K562 (cell line): ENCODE results near the gene ARPC1A. TPM values are rescaled to one million over a fixed set of nuclear protein-coding genes. Genes with fewer than 3 reads are reported as not detected.

ENCODE experiments used
- ATAC-seq: fragments of 200-7000 bp; cut with Tn5 transposase; 3 replicates; pipeline ENCODE4 v1.9.1; 2020; ENCODE audit warnings: moderate library complexity
- BruUV-seq: library from RNA; stranded (reverse); fragments of 400-500 nt; replicated peaks from 2 replicates; lab custom pipeline; 2021; lab: Mats Ljungman, UMichigan
- CTCF ChIA-PET: fragments of 300-600 bp; formaldehyde crosslinking; extraction: SDS; loops from one replicate; lab custom pipeline; 2021; ENCODE audit warnings: low intra/inter-chr PET ratio; lab: Yijun Ruan, JAX
- POLR2A ChIA-PET: fragments of 300-600, 350-650 bp; sonication (Branson Sonifier 250); formaldehyde crosslinking; extraction: SDS; loops from one replicate; lab custom pipeline; 2021; ENCODE audit warnings: antibody characterized with exemption, inconsistent platforms; lab: Yijun Ruan, JAX
- DNase-seq, 4 experiments: peaks; one replicate each; pipeline versions ENCODE4 v3.0.0 to v3.0.0-alpha.2; 2011 to 2018; ENCODE audit warnings: low spot score in 3 of 4, mixed read lengths in 3 of 4; ENCODE audit errors: extremely low read depth in 1 of 4
- FAIRE-seq: peaks from 2 replicates; lab custom pipeline; 2011; peaks lifted over from hg19 to GRCh38; lab: Jason Lieb, UNC
- H2AFZ ChIP-seq: 2 replicates; pipeline ENCODE4 v1.6.0; 2011; ENCODE audit warnings: low read depth, low read length, control low read depth, inconsistent platforms
- H3K27ac ChIP-seq: fragments of 200-600 bp; 3 replicates; pipeline ENCODE4 v1.8.0; 2011; ENCODE audit warnings: low read depth, mild to moderate bottlenecking, control low read depth, inconsistent platforms, low read length, moderate library complexity, mixed read lengths; ENCODE audit errors: extremely low read depth
- H3K27me3 ChIP-seq, 2 experiments: fragments of 300-600 bp in 1 of 2; 2 replicates in 1 of 2; 3 replicates in 1 of 2; pipeline versions ENCODE4 v1.6.0 to v1.8.0; 2011; ENCODE audit warnings: inconsistent platforms in 2 of 2, low read length in 2 of 2, mild to moderate bottlenecking in 1 of 2, mixed read lengths in 1 of 2, moderate library complexity in 1 of 2; ENCODE audit not compliant: control insufficient read depth in 2 of 2, insufficient read depth in 2 of 2
- H3K36me3 ChIP-seq: fragments of 300-600 bp; 3 replicates; pipeline ENCODE4 v1.8.0; 2011; ENCODE audit warnings: mild to moderate bottlenecking, low read length, inconsistent platforms; ENCODE audit not compliant: control insufficient read depth, insufficient read depth
- H3K4me1 ChIP-seq, 2 experiments: fragments of 200-600 bp in 1 of 2; replicated peaks in 1 of 2; 2 replicates in 1 of 2; 3 replicates in 1 of 2; pipeline versions ENCODE4 v1.5.1 to v1.8.0; 2011; ENCODE audit warnings: inconsistent platforms in 2 of 2, low read length in 2 of 2, mild to moderate bottlenecking in 1 of 2, mixed read lengths in 1 of 2, moderate library complexity in 1 of 2; ENCODE audit not compliant: control insufficient read depth in 2 of 2, insufficient read depth in 2 of 2
- H3K4me2 ChIP-seq: 2 replicates; pipeline ENCODE4 v1.6.1; 2011; ENCODE audit warnings: low read length, control low read depth, inconsistent platforms, mixed read lengths; ENCODE audit not compliant: insufficient read depth
- H3K4me3 ChIP-seq: fragments of 200-600 bp; sonication (generic), shearing (Covaris generic); 2 replicates; pipeline ENCODE4 v1.5.1; 2016; ENCODE audit warnings: control low read depth, inconsistent platforms
- H3K79me2 ChIP-seq: fragments of 200-600 bp; 3 replicates; pipeline ENCODE4 v1.8.0; 2011; ENCODE audit warnings: low read length, inconsistent platforms; ENCODE audit not compliant: control insufficient read depth, insufficient read depth
- H3K9ac ChIP-seq, 2 experiments: 2 replicates each; pipeline versions ENCODE4 v1.6.0 to v1.6.1; 2011; ENCODE audit warnings: low read depth in 2 of 2, low read length in 2 of 2, control low read depth in 1 of 2, inconsistent platforms in 1 of 2, mild to moderate bottlenecking in 1 of 2, mixed read lengths in 1 of 2; ENCODE audit not compliant: insufficient read depth in 1 of 2
- H3K9me1 ChIP-seq: one replicate; pipeline ENCODE4 v1.6.0; 2011; ENCODE audit warnings: inconsistent platforms, mild to moderate bottlenecking, low read length, moderate library complexity; ENCODE audit not compliant: control insufficient read depth, insufficient read depth
- H3K9me3 ChIP-seq: replicated peaks from 2 replicates; pipeline ENCODE4 v1.5.1; 2011; ENCODE audit warnings: low read depth, low read length, inconsistent platforms; ENCODE audit not compliant: control insufficient read depth, insufficient read depth
- H4K20me1 ChIP-seq: replicated peaks from 2 replicates; pipeline ENCODE4 v1.6.1; 2011; ENCODE audit warnings: low read length, inconsistent platforms, mixed read lengths; ENCODE audit not compliant: control insufficient read depth, insufficient read depth
- POLR2A ChIP-seq: fragments of 450-650 bp; conservative IDR thresholded peaks from 2 replicates; pipeline ENCODE4 v1.6.1; 2016
- SAFB ChIP-seq: fragments of 200-400 bp; formaldehyde crosslinking; IDR thresholded peaks from 2 replicates; pipeline ENCODE4 v1.6.1; 2017; ENCODE audit warnings: low read depth, low read length, borderline replicate concordance
- ZBTB33 ChIP-seq: sonication (generic); formaldehyde crosslinking; IDR thresholded peaks from 2 replicates; pipeline ENCODE4 v1.8.1; 2023; ENCODE audit warnings: mild to moderate bottlenecking, missing genetic modification reagents
- ZKSCAN1 ChIP-seq: fragments of 150-350 bp; IDR thresholded peaks from 2 replicates; pipeline ENCODE4 v1.6.1; 2016; ENCODE audit warnings: low read depth, low read length
- ZNF121 ChIP-seq: sonication (generic); formaldehyde crosslinking; conservative IDR thresholded peaks from 2 replicates; pipeline ENCODE4 v1.8.0; 2022; ENCODE audit warnings: missing genetic modification reagents
- WGBS: fragments of 100-300 bp; shearing (Covaris generic); methylation state at CpG from one replicate; pipeline ENCODE4 v1.1.6; 2016; ENCODE audit warnings: low coverage, mixed read lengths; ENCODE audit not compliant: insufficient coverage; ENCODE audit errors: missing lambda C conversion rate; 5-methylcytosine and 5-hydroxymethylcytosine counted together
- in situ Hi-C: fragments of 300-500 bp; cut with MboI; formaldehyde crosslinking; loops from 4 replicates; pipeline ENCODE4 v1.15.0; 2018; ENCODE audit warnings: inconsistent platforms, mixed read lengths
- intact Hi-C: fragments of 100-400 bp; cut with micrococcal nuclease; formaldehyde crosslinking; loops from 2 replicates; pipeline ENCODE4 v1.14.2; 2022
- polyA plus RNA-seq, 8 experiments: library from polyadenylated mRNA; depleted of rRNA in 4 of 8; stranded (reverse) in 5 of 8; unstranded in 3 of 8; fragments of >200 nt; fragmentation: Nextera tagmentation in 2 of 8; fragmentation: Illumina TruSeq in 1 of 8; extraction: Ambion mirVana in 2 of 8; extraction: Trizol in 1 of 8; gene quantifications; 2 replicates each; pipeline versions ENCODE4 v1.2.1 to v1.2.3, GENCODE V29; 2011 to 2014; ENCODE audit warnings: inconsistent platforms in 1 of 8, missing spikeins in 1 of 8
- total RNA-seq, 7 experiments: library from RNA; depleted of rRNA in 6 of 7; stranded (reverse); fragments of >200 nt in 6 of 7; fragmentation: Illumina TruSeq in 2 of 7; extraction: Trizol in 2 of 7; gene quantifications; 2 replicates each; pipeline versions ENCODE4 v1.2.1 to v1.2.3, GENCODE V29; 2011 to 2021; ENCODE audit warnings: low replicate concordance in 1 of 7

ARPC1A gene
- total and polyA plus RNA-seq, 9 of the 15 experiments (the other 6 are each of a cell fraction or from before 2014, with no cell fraction given) = 39.5 to 151 (median 86.1) TPM

GRCh38 chr7:99383203-99383602 is 57.5 kb downstream of the ARPC1A start:
- Histone ChIP-seq H3K79me2 (peaks cover 57% of the 10 kb centered on the region), H3K4me3 (no peak overlapping the region), H3K27ac (no peak overlapping the region), H3K9ac (no peak overlapping the region), H3K27me3 (no peaks in the 10 kb centered on the region), H3K4me2 (no peak overlapping the region), H4K20me1 (peaks cover 31% of the 10 kb centered on the region), H2AFZ (no peak overlapping the region), H3K9me3 (no peaks in the 10 kb centered on the region)
- no peak for DNase-seq
- no TSS peak for BruUV-seq
- POLR2A ChIA-PET = no interaction called here
- in situ Hi-C loops = no loop called here
- peak; percentile 70; the same call in 1 of the 2 replicates for TF ChIP-seq ZBTB33 (CRISPR knock-in tag)
- TF ChIP-seq ZKSCAN1 = peak; percentile 90
- no peak for TF ChIP-seq SAFB
- TF ChIP-seq ZNF121 (CRISPR knock-in tag) = 0 out of 2 replicates have a peak, but pooled peaks have one; percentile 36
- 0 out of 2 replicates have a peak, but pooled peaks have one; percentile 17 for TF ChIP-seq POLR2A
- TF ChIP-seq, all 486 proteins: peak for 4
- WGBS = 95% methylated on average over 10 of the region's 10 CpGs
- CTCF ChIA-PET = interaction anchor here (0.6 kb wide), 1 partner anchor 21 kb away, joined by 3 read pairs; no protein-coding TSS in a partner anchor
- Histone ChIP-seq H3K9me1 (peaks cover 6% of the 10 kb centered on the region), H3K36me3 (peaks cover 72% of the 10 kb centered on the region; the same call in 2 of the 3 replicates), H3K4me1 (peaks cover 24 to 51% of the 10 kb centered on the region in 2 experiments)
- FAIRE-seq (no peak), ATAC-seq (no peak)
- intact Hi-C loops = no loop called here
